ENCODE results near the gene SLC46A3. TPM values are rescaled to one million over a fixed set of nuclear protein-coding genes. Genes with fewer than 3 reads are reported as not detected.

The SLC46A3 gene
- total RNA-seq (12.4 and 13.1 TPM in 2 replicates), polyA plus RNA-seq (19.0 and 20.5 TPM in 2 replicates), polyA minus RNA-seq (18.2 and 18.4 TPM in 2 replicates)
- 23.8 TPM for total RNA-seq (2013)

GRCh38 chr13:28718543-28719226 is at the start of gene SLC46A3:
Gene SLC46A3, minus strand, starts transcription at chr13:28718970. Its CDS starts 972 bp downstream, at chr13:28717998.
- H3K27me3 Mint-ChIP-seq = no peaks in the 10 kb centered on the region
- Histone ChIP-seq H2AFZ (ENCODE audit: insufficient read depth, low read depth, low read length, poor library complexity, severe bottlenecking) (peak within 1 kb of the TSS; percentile 99), H3K4me3 (ENCODE audit: control extremely low read depth in 1 of 5, extremely low read depth in 1 of 5, insufficient read depth in 1 of 5, low read depth in 2 of 5, low read length in 4 of 5) (peak within 1 kb of the TSS; percentile 61 to 91 (median 87)), H3K9ac (ENCODE audit: low read length) (peak within 1 kb of the TSS; percentile 93), H3K9me3 (ENCODE audit: control extremely low read depth in 1 of 3, control insufficient read depth in 2 of 3, insufficient read depth in 1 of 3, low read length in 2 of 3) (no peaks in the 10 kb centered on the region), H3K79me2 (ENCODE audit: control insufficient read depth, insufficient read depth, low read length) (peaks cover 28% of the 10 kb centered on the region), H3K27ac (ENCODE audit: low read length in 2 of 2) (peak within 1 kb of the TSS; percentile 84 to 89), H3K4me1 (ENCODE audit: control insufficient read depth in 2 of 2, insufficient read depth in 2 of 2, low read length in 2 of 2) (peaks cover 14 to 18% of the 10 kb centered on the region in 2 donors), H3K27me3 (replicated peaks in 1 of 4; ENCODE audit: control extremely low read depth in 1 of 4, control insufficient read depth in 3 of 4, insufficient read depth in 4 of 4, low read length in 3 of 4) (no peaks in the 10 kb centered on the region), H4K20me1 (ENCODE audit: control insufficient read depth, insufficient read depth, low read length, poor library complexity, severe bottlenecking) (no peaks in the 10 kb centered on the region), H3K36me3 (replicated peaks in 1 of 2; ENCODE audit: control extremely low read depth in 1 of 2, control insufficient read depth in 1 of 2, extremely low read depth in 1 of 2, insufficient read depth in 2 of 2, low read length in 1 of 2) (no peaks in the 10 kb centered on the region), H3K4me2 (replicated peaks; ENCODE audit: low read depth, low read length, poor library complexity, severe bottlenecking) (peak within 1 kb of the TSS; percentile 96)
- H3K9me3 Mint-ChIP-seq (ENCODE audit: insufficient read depth) = no peaks in the 10 kb centered on the region
- H3K27ac Mint-ChIP-seq = peak within 1 kb of the TSS; percentile 98
- under 1% methylated on average over 70 of the region's 78 CpGs for WGBS (ENCODE audit: insufficient coverage)
- TF ChIP-seq CTCF (IDR thresholded peaks at IDR 0.05) (peak; percentile 24), EZH2 (IDR thresholded peaks at IDR 0.05; ENCODE audit: borderline replicate concordance, insufficient read depth, low read depth, low read length, poor library complexity, severe bottlenecking) (no peak)
- ATAC-seq (ENCODE audit: low read depth) (peak; percentile 98), DNase-seq (peak; percentile 97)
- ChIA-PET POLR2A (interaction anchor here (1.0 to 1.1 kb wide), 2 partner anchors 11 to 60 kb away, joined by 3 read pairs; partner anchors contain the start of gene POMP), CTCF (interaction anchor here (1.0 kb wide), 1 partner anchor 9 kb away, joined by 3 read pairs; no protein-coding TSS in a partner anchor)
- peaks cover 24% of the 10 kb centered on the region for H3K4me1 Mint-ChIP-seq
- peak within 1 kb of the TSS; percentile 96 for H3K4me3 Mint-ChIP-seq
- intact Hi-C loops (cut with micrococcal nuclease) = loop anchor here (1.0 to 5.0 kb wide), 5 partner anchors 59 to 1466 kb away; partner anchors contain the start of genes POMP, RASL11A and RPL21

- no peak for DNase-seq
- Mint-ChIP-seq H3K4me1 (no peaks in the 10 kb centered on the region), H3K4me3 (no peak overlapping the region), H3K9me3 (ENCODE audit: insufficient read depth) (peaks cover 8% of the 10 kb centered on the region), H3K27ac (no peak overlapping the region), H3K27me3 (peaks cover 18% of the 10 kb centered on the region)
- POLR2A ChIA-PET = no interaction called here
- Histone ChIP-seq H3K9me3 (ENCODE audit: control extremely low read depth in 1 of 3, control insufficient read depth in 2 of 3, insufficient read depth in 1 of 3, low read length in 2 of 3) (peaks cover under 1 to 9% (median 7%) of the 10 kb centered on the region in 3 donors), H2AFZ (ENCODE audit: insufficient read depth, low read depth, low read length, poor library complexity, severe bottlenecking) (no peak overlapping the region), H3K9ac (ENCODE audit: low read length) (no peak overlapping the region), H3K4me3 (ENCODE audit: control extremely low read depth in 1 of 5, extremely low read depth in 1 of 5, insufficient read depth in 1 of 5, low read depth in 2 of 5, low read length in 4 of 5) (no peak overlapping the region), H3K27me3 (replicated peaks in 1 of 4; ENCODE audit: control extremely low read depth in 1 of 4, control insufficient read depth in 3 of 4, insufficient read depth in 4 of 4, low read length in 3 of 4) (peaks cover 0 to 5% (median 0%) of the 10 kb centered on the region in 4 experiments), H3K4me1 (ENCODE audit: control insufficient read depth in 2 of 2, insufficient read depth in 2 of 2, low read length in 2 of 2) (no peaks in the 10 kb centered on the region), H3K4me2 (replicated peaks; ENCODE audit: low read depth, low read length, poor library complexity, severe bottlenecking) (no peak overlapping the region), H3K27ac (ENCODE audit: low read length in 2 of 2) (no peak overlapping the region), H3K79me2 (ENCODE audit: control insufficient read depth, insufficient read depth, low read length) (no peaks in the 10 kb centered on the region), H3K36me3 (replicated peaks in 1 of 2; ENCODE audit: control extremely low read depth in 1 of 2, control insufficient read depth in 1 of 2, extremely low read depth in 1 of 2, insufficient read depth in 2 of 2, low read length in 1 of 2) (no peaks in the 10 kb centered on the region), H4K20me1 (ENCODE audit: control insufficient read depth, insufficient read depth, low read length, poor library complexity, severe bottlenecking) (no peaks in the 10 kb centered on the region)
- TF ChIP-seq CTCF (IDR thresholded peaks at IDR 0.05) (no peak), EZH2 (IDR thresholded peaks at IDR 0.05; ENCODE audit: borderline replicate concordance, insufficient read depth, low read depth, low read length, poor library complexity, severe bottlenecking) (no peak)
- ATAC-seq (ENCODE audit: low read depth) = no peak
- WGBS (ENCODE audit: insufficient coverage) = 83% methylated on average over 2 of the region's 4 CpGs
- intact Hi-C loops (cut with micrococcal nuclease) = no loop called here
- CTCF ChIA-PET = no interaction called here
Observed at GRCh38 chr13:28763887-28764286, 45.1 kb upstream of the SLC46A3 start.
